Spinal cord (tissue), 10 donors: ENCODE data around the gene DCUN1D3. TPM values are rescaled to one million over a fixed set of nuclear protein-coding genes. Genes with fewer than 3 reads are reported as not detected.
A peak's percentile ranks its signal among the peaks of the same experiment; 100 is the strongest.

ENCODE experiments used
- DNase-seq, 6 donors: peaks; one replicate each; pipeline versions ENCODE4 v3.0.0 to v3.0.0-alpha.2; 2013 to 2015; ENCODE audit warnings: low spot score in 6 of 6, low read depth in 4 of 6
- H3K27ac ChIP-seq: one replicate; pipeline ENCODE4 v1.5.1; 2013; ENCODE audit warnings: low read depth, low read length, control low read depth
- H3K27me3 ChIP-seq: one replicate; pipeline ENCODE4 v1.6.1; 2013; ENCODE audit warnings: low read length; ENCODE audit not compliant: control insufficient read depth, insufficient read depth
- H3K36me3 ChIP-seq: one replicate; pipeline ENCODE4 v1.6.1; 2013; ENCODE audit warnings: low read length; ENCODE audit not compliant: control insufficient read depth, insufficient read depth
- H3K4me1 ChIP-seq: one replicate; pipeline ENCODE4 v1.6.1; 2013; ENCODE audit warnings: low read length; ENCODE audit not compliant: control insufficient read depth, insufficient read depth
- H3K4me3 ChIP-seq: one replicate; pipeline ENCODE4 v1.5.1; 2013; ENCODE audit warnings: low read depth, low read length, control low read depth
- H3K9me3 ChIP-seq: one replicate; pipeline ENCODE4 v1.6.1; 2013; ENCODE audit warnings: low read length; ENCODE audit not compliant: control insufficient read depth, insufficient read depth
- WGBS: methylation state at CpG from one replicate; pipeline ENCODE4 v1.1.5; 2013; ENCODE audit warnings: missing lambda C conversion rate; ENCODE audit not compliant: insufficient coverage; 5-methylcytosine and 5-hydroxymethylcytosine counted together
- polyA plus RNA-seq, 2 donors: library from polyadenylated mRNA; unstranded; fragments of 120-200 nt; gene quantifications; one replicate each; pipeline ENCODE4 v1.2.1, GENCODE V29; 2013; ENCODE audit not compliant: insufficient read length in 2 of 2
- total RNA-seq, 2 donors: library from RNA; depleted of rRNA in 1 of 2; stranded (reverse); fragments of 120-200 nt in 1 of 2; fragments of >200 nt in 1 of 2; gene quantifications; one replicate each; pipeline versions ENCODE4 v1.2.3 to v1.2.4, GENCODE V29; 2013 to 2014
- donor health status: healthy.

DCUN1D3 gene
- total and polyA plus RNA-seq, 4 donors: 5.9 to 14.0 (median 7.4) TPM

- Histone ChIP-seq H3K9me3 (no peaks in the 10 kb centered on the region), H3K4me3 (no peak overlapping the region), H3K27me3 (no peaks in the 10 kb centered on the region), H3K36me3 (peaks cover 13% of the 10 kb centered on the region), H3K27ac (no peak overlapping the region), H3K4me1 (peaks cover under 1% of the 10 kb centered on the region)
- DNase-seq: no peak
These were observed 53.6 kb downstream of the DCUN1D3 start for GRCh38 chr16:20846551-20846950.

- H3K9me3 ChIP-seq: no peaks in the 10 kb centered on the region
- H3K27me3 ChIP-seq: no peaks in the 10 kb centered on the region
- DNase-seq: peak in 1 of 6 donors; percentile 33
- H3K27ac ChIP-seq: no peak overlapping the region
- WGBS: 84% methylated on average over 6 of the region's 6 CpGs
- H3K36me3 ChIP-seq: peaks cover 13% of the 10 kb centered on the region
- H3K4me1 ChIP-seq: no peaks in the 10 kb centered on the region
- no peak overlapping the region for H3K4me3 ChIP-seq
These were observed 54.1 kb downstream of the DCUN1D3 start for GRCh38 chr16:20846030-20846429.

GRCh38 chr16:20844588-20844987 lies 55.6 kb downstream of the DCUN1D3 start:
- DNase-seq: no peak
- Histone ChIP-seq H3K27ac (no peak overlapping the region), H3K27me3 (no peaks in the 10 kb centered on the region), H3K4me3 (no peak overlapping the region), H3K9me3 (no peaks in the 10 kb centered on the region), H3K4me1 (no peaks in the 10 kb centered on the region), H3K36me3 (peaks cover 13% of the 10 kb centered on the region)
- 83% methylated on average over 3 of the region's 3 CpGs for whole genome bisulfite sequencing

DNA sequence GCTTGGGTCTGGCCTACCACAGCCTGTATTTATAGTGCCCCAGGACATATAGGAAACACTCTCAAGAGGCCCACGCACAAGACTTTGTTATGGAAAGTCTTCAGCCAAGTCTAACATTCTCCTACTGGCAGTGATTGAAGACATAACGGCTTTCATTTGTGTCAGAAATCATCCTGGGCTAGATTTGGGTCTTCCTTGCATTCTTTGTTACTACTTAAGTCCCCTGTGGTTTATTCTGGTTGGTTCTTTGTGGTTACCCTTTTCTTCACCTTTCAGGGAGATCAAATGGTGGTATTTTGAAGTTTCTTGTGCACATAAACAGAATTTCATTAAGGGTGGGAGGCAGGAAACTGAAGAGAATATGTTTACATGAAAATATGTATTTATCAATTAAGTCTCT lies 56.1 kb downstream of the DCUN1D3 start:
- H3K36me3 ChIP-seq: peaks cover 11% of the 10 kb centered on the region
- no peak for DNase-seq
- H3K9me3 ChIP-seq: no peaks in the 10 kb centered on the region
- H3K27ac ChIP-seq: no peak overlapping the region
- H3K4me3 ChIP-seq: no peak overlapping the region
- H3K27me3 ChIP-seq: no peaks in the 10 kb centered on the region
- no CpG with 5 or more reads among the region's 2 CpGs for WGBS
- no peaks in the 10 kb centered on the region for H3K4me1 ChIP-seq

GRCh38 chr16:20839504-20839903 lies 60.7 kb downstream of the DCUN1D3 start:
- no CpG with 5 or more reads among the region's 2 CpGs for WGBS
- Histone ChIP-seq H3K27me3 (no peaks in the 10 kb centered on the region), H3K9me3 (peaks cover 2% of the 10 kb centered on the region), H3K4me1 (no peaks in the 10 kb centered on the region), H3K4me3 (no peak overlapping the region), H3K27ac (no peak overlapping the region), H3K36me3 (peaks cover 12% of the 10 kb centered on the region)
- no peak for DNase-seq

DNA sequence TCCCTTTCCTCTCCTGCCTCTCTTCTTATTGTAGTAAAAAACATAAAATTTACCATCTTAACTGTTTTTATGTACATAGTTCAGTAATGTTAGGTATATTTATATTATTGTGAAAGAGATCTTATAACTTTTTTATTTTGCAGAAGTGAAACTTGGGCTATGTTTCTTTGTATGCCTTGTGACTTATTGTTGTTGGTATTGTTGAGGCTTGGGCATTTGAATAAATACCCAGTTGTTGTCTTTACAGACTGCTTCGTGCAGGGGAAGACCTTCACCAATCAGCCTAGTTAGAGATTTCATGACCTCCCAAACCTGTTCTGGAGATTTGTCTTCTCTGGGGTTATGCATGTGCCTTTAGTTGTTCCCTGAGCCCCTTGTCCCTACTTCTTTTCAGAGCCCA lies 61.9 kb downstream of the DCUN1D3 start:
- Histone ChIP-seq H3K36me3 (peaks cover 12% of the 10 kb centered on the region), H3K27ac (no peak overlapping the region), H3K4me3 (no peak overlapping the region), H3K9me3 (peaks cover 2% of the 10 kb centered on the region), H3K27me3 (no peaks in the 10 kb centered on the region), H3K4me1 (no peaks in the 10 kb centered on the region)
- WGBS: no CpG with 5 or more reads among the region's 1 CpG
- no peak for DNase-seq

DNA sequence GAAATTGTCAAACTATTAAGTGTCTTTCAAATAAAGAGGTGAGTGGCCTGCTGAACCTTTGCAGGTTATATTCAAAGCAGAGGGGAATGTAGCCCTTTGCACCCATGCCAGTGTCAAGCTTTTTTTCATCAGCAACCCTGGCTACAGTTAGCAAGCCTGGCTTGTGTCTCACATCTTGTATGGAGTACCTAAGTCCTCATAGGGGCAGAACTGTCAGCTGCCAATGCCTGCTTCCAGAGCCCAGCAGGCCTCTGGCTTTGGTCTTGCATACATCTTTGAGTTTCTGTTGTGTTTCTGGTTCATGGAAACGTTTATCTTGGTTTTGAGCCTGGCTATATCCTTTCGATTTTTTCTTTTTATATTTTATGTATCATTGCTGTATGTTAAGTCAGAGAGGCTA lies 67.1 kb downstream of the DCUN1D3 start:
- H3K36me3 ChIP-seq: peaks cover 12% of the 10 kb centered on the region
- H3K4me1 ChIP-seq: no peaks in the 10 kb centered on the region
- DNase-seq: peak in 1 of 6 donors; percentile 51
- H3K27me3 ChIP-seq: no peaks in the 10 kb centered on the region
- H3K4me3 ChIP-seq: no peak overlapping the region
- peaks cover 2% of the 10 kb centered on the region for H3K9me3 ChIP-seq
- H3K27ac ChIP-seq: no peak overlapping the region
- WGBS: no CpG with 5 or more reads among the region's 2 CpGs

DNA sequence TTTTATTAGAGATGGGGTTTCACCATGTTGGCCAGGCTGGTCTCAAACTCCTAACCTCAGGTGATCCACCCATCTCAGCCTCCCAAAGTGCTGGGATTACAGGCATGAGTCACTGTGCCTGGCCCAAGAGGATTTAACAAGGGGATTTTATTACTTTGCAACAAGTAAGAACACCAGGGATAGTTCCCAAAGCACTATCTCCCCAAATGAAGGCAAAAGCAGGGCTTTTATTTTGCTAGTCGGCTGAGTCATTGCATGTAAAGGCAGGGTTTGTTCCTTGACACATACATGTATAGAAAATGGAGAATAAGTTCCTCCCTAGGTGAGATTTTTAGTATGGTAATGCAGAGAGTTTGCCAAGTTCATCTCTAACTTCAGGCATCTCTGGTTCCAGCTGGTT lies 69.8 kb downstream of the DCUN1D3 start:
- peaks cover 3% of the 10 kb centered on the region for H3K36me3 ChIP-seq
- H3K9me3 ChIP-seq: no peaks in the 10 kb centered on the region
- no peak overlapping the region for H3K4me3 ChIP-seq
- H3K27me3 ChIP-seq: no peaks in the 10 kb centered on the region
- no CpG with 5 or more reads among the region's 1 CpG for WGBS
- no peaks in the 10 kb centered on the region for H3K4me1 ChIP-seq
- no peak overlapping the region for H3K27ac ChIP-seq
- DNase-seq: no peak

DNA sequence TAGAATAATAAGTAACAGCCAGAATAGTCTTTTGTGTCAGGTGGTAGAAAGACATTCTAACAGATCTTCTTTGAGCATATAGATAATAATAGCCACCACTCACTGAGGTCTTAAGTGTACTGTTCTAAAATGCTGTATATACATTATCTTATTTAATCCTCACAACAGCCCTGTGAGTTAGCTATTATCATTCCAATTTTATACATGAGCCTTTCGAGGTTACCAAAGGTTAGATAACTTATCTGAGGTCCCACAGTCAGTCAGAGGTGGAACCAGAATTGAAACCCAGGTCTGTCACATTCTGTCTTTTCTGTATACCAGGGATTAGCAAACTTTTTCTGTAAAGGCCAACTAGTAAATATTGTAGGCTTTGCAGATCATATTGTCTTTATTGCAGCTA lies 70.6 kb downstream of the DCUN1D3 start:
- Histone ChIP-seq H3K27me3 (no peaks in the 10 kb centered on the region), H3K4me1 (no peaks in the 10 kb centered on the region), H3K9me3 (no peaks in the 10 kb centered on the region), H3K4me3 (no peak overlapping the region), H3K36me3 (no peaks in the 10 kb centered on the region), H3K27ac (no peak overlapping the region)
- no peak for DNase-seq
- WGBS: 89% methylated on average over 1 of the region's 1 CpG

DNA sequence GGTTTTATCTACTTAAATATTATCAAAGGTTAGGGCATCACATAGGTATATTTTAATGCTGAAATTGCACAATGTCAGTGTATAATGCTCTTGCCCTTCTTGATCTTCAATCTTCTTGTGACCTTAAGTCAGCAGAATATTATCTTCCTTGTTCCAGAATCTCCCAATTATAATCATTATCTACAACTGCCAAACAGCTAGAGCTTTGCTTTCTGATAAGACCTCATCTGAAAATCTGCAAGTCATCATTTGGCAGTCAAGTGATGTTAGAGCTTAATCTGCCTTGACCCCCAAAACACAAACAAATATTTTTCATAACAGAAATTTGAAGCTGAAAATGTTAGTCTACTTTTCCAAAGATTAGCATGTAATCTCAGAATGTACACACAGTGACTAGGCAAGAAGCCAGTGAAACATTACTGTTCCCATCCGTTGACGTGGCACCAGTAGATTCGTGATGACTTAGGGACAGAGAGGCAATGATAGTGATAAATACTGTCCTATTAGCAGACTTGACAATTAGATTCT lies 74.1 kb downstream of the DCUN1D3 start:
- Histone ChIP-seq H3K36me3 (peaks cover 3% of the 10 kb centered on the region), H3K27me3 (no peaks in the 10 kb centered on the region), H3K4me1 (no peaks in the 10 kb centered on the region), H3K27ac (no peak overlapping the region), H3K4me3 (no peak overlapping the region), H3K9me3 (no peaks in the 10 kb centered on the region)
- 100% methylated on average over 3 of the region's 3 CpGs for WGBS
- no peak for DNase-seq
